ENCODE data around the gene CEP350.

GRCh38 chr1:179910934-179911333 is 43.7 kb upstream of the CEP350 start:
- no peak for TF ChIP-seq CTCF (conservative IDR thresholded peaks at IDR 0.05; ENCODE audit: low read length)
- TF ChIP-seq EZH2phosphoT487 (IDR thresholded peaks at IDR 0.05; ENCODE audit: borderline replicate concordance) = no peak
